Measurements from ENCODE around the gene TMPRSS13. TPM values are rescaled to one million over a fixed set of nuclear protein-coding genes. Genes with fewer than 3 reads are reported as not detected.

TMPRSS13 gene
- total RNA-seq, 4 donors from 2014 or later: 0.22 to 0.51 TPM; not detected in 2

DNA sequence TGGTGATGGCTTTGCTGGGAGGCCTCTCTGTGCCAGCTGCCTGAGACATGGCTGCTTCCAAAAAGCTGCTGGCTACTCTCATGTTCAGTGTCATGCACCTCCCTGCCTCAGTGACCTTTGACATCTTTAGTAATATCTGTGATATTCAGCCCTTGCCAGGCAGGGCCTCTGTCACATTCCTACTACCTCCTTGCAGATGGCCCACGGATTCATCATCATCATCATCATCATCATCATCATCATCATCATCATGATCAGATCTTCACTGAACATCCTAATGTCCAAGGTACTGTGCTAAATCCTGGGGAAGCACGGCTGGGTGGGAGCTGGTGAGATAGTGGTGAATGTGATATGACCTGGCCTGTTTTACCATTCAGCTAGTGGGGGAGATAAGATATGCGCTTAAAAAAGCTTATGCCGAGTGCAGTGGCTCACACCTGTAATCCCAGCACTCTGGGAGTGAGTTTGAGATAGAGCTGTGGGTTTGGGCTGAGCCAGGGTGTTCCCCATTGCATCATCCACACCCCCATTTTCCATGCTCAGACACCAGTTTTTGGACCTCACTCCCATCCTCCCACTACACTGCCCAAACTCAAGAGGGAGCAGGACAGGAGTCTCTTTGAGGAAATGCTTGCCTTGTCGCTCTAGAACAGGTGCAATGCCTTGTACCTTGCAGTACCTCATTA is 17.1 kb upstream of the TMPRSS13 start:
- TF ChIP-seq, protein P1, sequence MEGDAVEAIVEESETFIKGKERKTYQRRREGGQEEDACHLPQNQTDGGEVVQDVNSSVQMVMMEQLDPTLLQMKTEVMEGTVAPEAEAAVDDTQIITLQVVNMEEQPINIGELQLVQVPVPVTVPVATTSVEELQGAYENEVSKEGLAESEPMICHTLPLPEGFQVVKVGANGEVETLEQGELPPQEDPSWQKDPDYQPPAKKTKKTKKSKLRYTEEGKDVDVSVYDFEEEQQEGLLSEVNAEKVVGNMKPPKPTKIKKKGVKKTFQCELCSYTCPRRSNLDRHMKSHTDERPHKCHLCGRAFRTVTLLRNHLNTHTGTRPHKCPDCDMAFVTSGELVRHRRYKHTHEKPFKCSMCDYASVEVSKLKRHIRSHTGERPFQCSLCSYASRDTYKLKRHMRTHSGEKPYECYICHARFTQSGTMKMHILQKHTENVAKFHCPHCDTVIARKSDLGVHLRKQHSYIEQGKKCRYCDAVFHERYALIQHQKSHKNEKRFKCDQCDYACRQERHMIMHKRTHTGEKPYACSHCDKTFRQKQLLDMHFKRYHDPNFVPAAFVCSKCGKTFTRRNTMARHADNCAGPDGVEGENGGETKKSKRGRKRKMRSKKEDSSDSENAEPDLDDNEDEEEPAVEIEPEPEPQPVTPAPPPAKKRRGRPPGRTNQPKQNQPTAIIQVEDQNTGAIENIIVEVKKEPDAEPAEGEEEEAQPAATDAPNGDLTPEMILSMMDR (IDR thresholded peaks at IDR 0.05; ENCODE audit: low read depth): no peak

DNA sequence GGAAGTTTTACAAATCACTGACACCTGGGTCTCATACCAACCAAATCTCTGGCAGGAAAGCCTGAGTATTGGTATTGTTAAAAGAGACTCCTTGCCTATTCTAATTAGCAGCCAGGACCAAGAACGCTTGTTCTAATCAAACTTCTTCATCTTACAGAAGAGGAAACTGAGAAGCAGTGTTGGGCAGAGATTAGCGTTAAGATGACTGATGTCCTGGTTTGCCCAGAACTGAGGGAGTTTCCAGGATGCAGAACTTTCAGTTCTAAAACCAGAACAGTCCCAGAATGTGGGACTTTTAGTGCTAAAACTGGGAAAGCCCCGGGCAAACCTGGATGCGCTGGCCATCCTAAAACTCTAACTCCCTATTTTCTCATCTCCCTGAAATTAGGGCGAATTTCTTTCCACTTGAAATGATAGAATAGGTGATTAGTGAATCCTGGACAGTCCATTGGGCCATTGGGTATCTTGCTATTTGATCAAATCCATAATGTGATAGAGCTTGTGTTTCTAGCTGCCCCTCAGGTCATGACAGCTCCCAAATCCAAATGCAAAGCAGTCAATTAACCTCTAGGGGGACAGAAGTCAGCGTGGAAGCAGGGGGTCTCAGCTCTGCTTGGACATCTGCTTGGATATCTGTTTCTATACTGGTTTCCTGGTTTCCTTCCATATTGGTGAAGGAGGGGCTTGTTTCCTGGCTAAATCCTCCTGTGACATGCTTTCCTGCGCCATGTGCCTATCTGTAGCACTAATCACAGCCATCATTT is 16.0 kb upstream of the TMPRSS13 start:
- TF ChIP-seq, protein P1 (IDR thresholded peaks at IDR 0.05; ENCODE audit: low read depth): no peak

DNA sequence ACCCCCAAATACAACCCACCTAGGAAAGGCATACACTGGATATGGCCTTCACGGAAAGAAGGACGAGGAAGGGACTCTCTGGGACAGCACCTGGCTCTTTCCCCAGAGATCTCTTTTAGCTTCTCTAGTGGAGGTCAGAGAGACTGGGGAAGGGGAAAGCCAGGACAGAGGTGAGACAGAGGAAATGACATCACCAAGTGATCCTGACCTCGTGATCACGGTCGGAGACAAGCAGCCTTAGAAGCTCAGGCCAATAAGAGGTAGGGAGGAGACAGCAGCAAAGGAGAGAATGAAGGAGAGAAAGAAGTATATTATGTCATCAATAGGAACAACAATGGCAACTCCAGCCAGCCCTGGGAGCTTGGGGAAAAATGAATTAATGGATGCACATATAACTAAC is 15.4 kb upstream of the TMPRSS13 start:
- TF ChIP-seq, protein P1 (IDR thresholded peaks at IDR 0.05; ENCODE audit: low read depth): no peak

DNA sequence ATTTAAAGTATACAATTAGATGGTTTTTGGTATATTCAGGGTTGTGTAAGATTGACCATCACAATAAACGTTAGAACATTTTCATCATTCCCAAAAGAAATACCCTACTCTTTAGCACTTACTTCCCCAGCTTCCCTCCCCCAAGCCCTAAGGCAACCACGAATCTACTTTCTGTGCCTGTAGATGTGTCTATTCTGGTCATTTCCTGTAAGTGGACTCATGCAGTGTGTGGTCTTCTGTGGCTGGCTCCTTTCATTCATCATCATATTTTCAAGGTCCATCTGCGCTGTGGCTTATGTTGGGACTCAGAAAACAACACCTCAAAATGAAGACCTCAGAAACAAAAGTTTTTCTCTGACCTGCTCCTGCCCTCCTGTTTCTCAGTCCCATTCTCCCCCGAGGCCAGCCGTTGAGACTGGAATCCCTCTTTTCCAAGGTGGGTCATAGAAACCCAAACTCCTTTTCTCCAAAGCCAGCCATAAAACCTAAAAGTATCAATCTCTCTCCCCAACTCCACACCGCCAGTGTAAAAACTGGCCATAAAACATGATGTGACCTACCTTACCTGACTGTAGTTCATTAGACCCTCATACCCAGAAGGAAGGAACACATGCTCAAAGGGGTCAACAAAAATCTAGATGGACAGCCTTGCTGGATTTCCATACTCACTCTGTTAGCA is 12.9 kb upstream of the TMPRSS13 start:
- TF ChIP-seq, protein P1 (IDR thresholded peaks at IDR 0.05; ENCODE audit: low read depth): no peak

DNA sequence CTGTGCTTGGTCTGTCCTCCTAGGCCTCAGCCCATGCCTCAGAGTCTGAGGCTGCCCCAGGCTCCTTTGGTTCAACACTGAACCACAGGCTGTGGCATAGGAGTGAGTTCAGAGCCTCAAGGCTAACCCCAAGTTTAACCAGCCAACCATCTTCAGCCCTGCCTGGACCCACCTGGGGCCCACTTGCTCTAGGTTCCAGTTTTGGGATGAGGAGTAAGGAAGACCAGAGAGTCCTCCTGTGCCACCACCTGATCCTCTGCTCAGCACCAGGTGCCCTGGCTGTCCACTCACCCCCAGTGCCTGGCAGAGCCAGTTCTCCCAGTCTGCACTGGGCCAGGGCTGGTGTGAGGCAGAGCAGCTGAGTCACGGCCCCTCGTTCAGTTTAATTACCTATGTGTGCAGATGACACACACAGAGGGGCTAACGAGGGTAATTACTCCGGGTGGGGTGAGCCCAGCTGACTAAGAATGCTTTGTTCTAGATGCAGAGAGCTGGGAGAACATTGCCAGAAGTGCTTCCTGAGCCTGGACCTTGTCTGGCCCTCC is 12.0 kb upstream of the TMPRSS13 start:
- TF ChIP-seq, protein P1 (IDR thresholded peaks at IDR 0.05; ENCODE audit: low read depth): no peak

DNA sequence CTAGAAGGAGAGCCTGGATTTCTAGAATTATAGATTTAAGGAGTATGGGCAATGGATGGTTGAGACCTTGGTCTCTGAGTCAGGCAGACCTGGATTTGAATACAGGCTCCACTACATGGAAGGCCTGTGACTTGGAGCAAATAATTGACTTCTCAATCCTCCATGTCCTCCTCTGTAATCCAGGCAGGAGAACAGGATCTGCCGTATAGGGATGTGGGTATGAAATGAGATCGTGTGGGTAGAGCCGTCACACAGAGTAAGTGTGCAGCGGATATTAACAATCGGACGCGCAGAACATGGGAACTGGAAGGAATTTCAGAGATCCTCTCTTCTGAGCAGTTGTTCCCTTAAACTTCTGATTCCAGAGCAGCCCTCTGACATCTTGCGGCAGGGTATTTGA is 11.5 kb upstream of the TMPRSS13 start:
- TF ChIP-seq, protein P1 (IDR thresholded peaks at IDR 0.05; ENCODE audit: low read depth): no peak

DNA sequence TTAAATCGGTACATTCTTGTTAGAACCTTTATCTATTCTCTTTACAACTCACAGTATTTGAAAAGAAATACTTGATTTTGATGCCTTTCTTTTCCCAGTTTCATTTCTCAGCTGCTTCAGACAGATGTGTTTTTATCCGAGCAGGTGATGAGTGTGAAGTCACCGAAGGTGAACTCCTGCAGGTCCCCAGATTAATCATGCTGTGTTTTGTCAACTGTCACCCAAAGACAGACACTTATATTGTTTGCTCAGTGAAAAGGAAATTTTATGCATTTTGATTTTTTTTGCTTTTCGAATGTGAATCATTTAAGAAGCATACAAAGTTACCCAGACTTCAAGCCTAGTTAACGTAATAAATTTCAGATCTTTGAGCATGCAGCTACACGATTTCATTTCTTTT is 7.8 kb upstream of the TMPRSS13 start:
- TF ChIP-seq, protein P1 (IDR thresholded peaks at IDR 0.05; ENCODE audit: low read depth): no peak

Data from subcutaneous adipose tissue (tissue), 4 donors.